Neural progenitor cell (in vitro differentiated cells): ENCODE results near the gene GLIS1. TPM values are rescaled to one million over a fixed set of nuclear protein-coding genes. Genes with fewer than 3 reads are reported as not detected.

Source experiments
- DNase-seq: peaks from one replicate; pipeline ENCODE4 v3.0.0-alpha.2; 2016; ENCODE audit warnings: low spot score
- H2AFZ ChIP-seq: fragments of 200-600 bp; sonication (generic); replicated peaks from 2 replicates; pipeline ENCODE4 v1.6.1; 2016; ENCODE audit warnings: antibody characterized with exemption
- H3F3A ChIP-seq: fragments of 200-600 bp; sonication (generic); 2 replicates; pipeline ENCODE4 v1.6.1; 2016; ENCODE audit warnings: antibody characterized with exemption, low read depth
- H3K27ac ChIP-seq: fragments of 200-600 bp; sonication (generic); 2 replicates; pipeline ENCODE4 v1.5.1; 2016; ENCODE audit warnings: mild to moderate bottlenecking
- H3K27me3 ChIP-seq: fragments of 200-600 bp; sonication (generic); 2 replicates; pipeline ENCODE4 v1.6.1; 2016; ENCODE audit warnings: mild to moderate bottlenecking, moderate library complexity
- H3K36me3 ChIP-seq: fragments of 200-600 bp; sonication (generic); 2 replicates; pipeline ENCODE4 v1.5.1; 2016
- H3K4me1 ChIP-seq: fragments of 200-600 bp; sonication (generic); 2 replicates; pipeline ENCODE4 v1.6.1; 2016; ENCODE audit warnings: mixed run types
- H3K4me2 ChIP-seq: fragments of 200-600 bp; sonication (generic); 2 replicates; pipeline ENCODE4 v1.6.1; 2016
- H3K4me3 ChIP-seq: fragments of 200-600 bp; sonication (generic); 2 replicates; pipeline ENCODE4 v1.5.1; 2016
- H3K79me2 ChIP-seq: fragments of 200-600 bp; sonication (generic); 2 replicates; pipeline ENCODE4 v1.6.1; 2016; ENCODE audit warnings: low read depth
- H3K9ac ChIP-seq: fragments of 200-600 bp; sonication (generic); 2 replicates; pipeline ENCODE4 v1.6.1; 2016
- H3K9me3 ChIP-seq: fragments of 200-600 bp; sonication (generic); 2 replicates; pipeline ENCODE4 v1.5.1; 2016; ENCODE audit warnings: low read depth
- H4K20me1 ChIP-seq: fragments of 200-600 bp; sonication (generic); 2 replicates; pipeline ENCODE4 v1.6.1; 2016; ENCODE audit warnings: low read depth
- H3K27ac Mint-ChIP-seq: 3 replicates; pipeline ENCODE4 v1.8.0; 2021; ENCODE audit warnings: mixed read lengths
- H3K27me3 Mint-ChIP-seq: 2 replicates; pipeline ENCODE4 v1.8.0; 2022; ENCODE audit warnings: low read depth, mild to moderate bottlenecking, inconsistent platforms, moderate library complexity, mixed read lengths; ENCODE audit not compliant: insufficient read depth
- H3K36me3 Mint-ChIP-seq: 3 replicates; pipeline ENCODE4 v1.8.0; 2021; ENCODE audit warnings: mixed read lengths
- H3K4me1 Mint-ChIP-seq: 3 replicates; pipeline ENCODE4 v1.8.0; 2021; ENCODE audit warnings: mixed read lengths
- H3K4me3 Mint-ChIP-seq: 3 replicates; pipeline ENCODE4 v1.8.0; 2021; ENCODE audit warnings: mild to moderate bottlenecking, moderate library complexity, mixed read lengths
- H3K9me3 Mint-ChIP-seq: 3 replicates; pipeline ENCODE4 v1.8.0; 2020; ENCODE audit warnings: mixed read lengths
- CTCF ChIP-seq: fragments of 200-600 bp; sonication (generic); IDR thresholded peaks from 2 replicates; pipeline ENCODE4 v1.5.1; 2017; ENCODE audit warnings: antibody characterized with exemption, mild to moderate bottlenecking
- EZH2 ChIP-seq: fragments of 200-600 bp; sonication (generic); IDR thresholded peaks from 2 replicates; pipeline ENCODE4 v1.6.1; 2017; ENCODE audit warnings: antibody characterized with exemption, mild to moderate bottlenecking, moderate library complexity
- EZH2phosphoT487 ChIP-seq: fragments of 200-600 bp; sonication (generic); IDR thresholded peaks from 2 replicates; pipeline ENCODE4 v1.6.1; 2017; ENCODE audit warnings: antibody characterized with exemption
- total RNA-seq: library from RNA; depleted of rRNA; stranded (reverse); fragments of >200 nt; gene quantifications from 2 replicates; pipeline ENCODE4 v1.2.3, GENCODE V29; 2015; ENCODE audit warnings: low replicate concordance

Gene GLIS1
- total RNA-seq, 1 donor from 2014 or later, result not detected

- Histone ChIP-seq H4K20me1 (no peaks in the 10 kb centered on the region), H3K27ac (no peak overlapping the region), H3K79me2 (no peaks in the 10 kb centered on the region), H3K4me3 (no peak overlapping the region), H3K9me3 (no peaks in the 10 kb centered on the region), H3K27me3 (no peaks in the 10 kb centered on the region), H3F3A (no peaks in the 10 kb centered on the region), H3K36me3 (no peaks in the 10 kb centered on the region), H2AFZ (no peak overlapping the region), H3K4me2 (no peak overlapping the region), H3K9ac (no peak overlapping the region), H3K4me1 (no peaks in the 10 kb centered on the region)
- no peaks in the 10 kb centered on the region for H3K4me1 Mint-ChIP-seq
- H3K27ac Mint-ChIP-seq, result no peak overlapping the region
- H3K27me3 Mint-ChIP-seq, result peaks cover 4% of the 10 kb centered on the region
- no peak for DNase-seq
- H3K36me3 Mint-ChIP-seq, result no peaks in the 10 kb centered on the region
- H3K4me3 Mint-ChIP-seq, result no peak overlapping the region
- H3K9me3 Mint-ChIP-seq, result no peaks in the 10 kb centered on the region
- TF ChIP-seq EZH2 (no peak), EZH2phosphoT487 (no peak), CTCF (no peak)
These were observed 119.5 kb downstream of the GLIS1 start for GRCh38 chr1:53619367-53620060.

GRCh38 chr1:53618500-53619366 is 120.2 kb downstream of the GLIS1 start:
- H3K36me3 ChIP-seq, result no peaks in the 10 kb centered on the region
- H3K9me3 ChIP-seq, result no peaks in the 10 kb centered on the region
- Mint-ChIP-seq H3K27ac (no peak overlapping the region), H3K4me3 (no peak overlapping the region), H3K9me3 (no peaks in the 10 kb centered on the region), H3K27me3 (peaks cover 4% of the 10 kb centered on the region), H3K4me1 (no peaks in the 10 kb centered on the region), H3K36me3 (no peaks in the 10 kb centered on the region)
- no peak for DNase-seq
- TF ChIP-seq EZH2 (no peak), EZH2phosphoT487 (no peak), CTCF (no peak)
- H3K9ac ChIP-seq, result no peak overlapping the region
- H3K27ac ChIP-seq, result no peak overlapping the region
- no peak overlapping the region for H2AFZ ChIP-seq
- H3K27me3 ChIP-seq, result no peaks in the 10 kb centered on the region
- H3K79me2 ChIP-seq, result no peaks in the 10 kb centered on the region
- H3K4me3 ChIP-seq, result no peak overlapping the region
- no peaks in the 10 kb centered on the region for H3F3A ChIP-seq
- H3K4me2 ChIP-seq, result no peak overlapping the region
- H3K4me1 ChIP-seq, result no peaks in the 10 kb centered on the region
- no peaks in the 10 kb centered on the region for H4K20me1 ChIP-seq

- Histone ChIP-seq H3K4me2 (no peak overlapping the region), H3K79me2 (no peaks in the 10 kb centered on the region), H3F3A (no peaks in the 10 kb centered on the region), H2AFZ (no peak overlapping the region), H3K36me3 (no peaks in the 10 kb centered on the region), H4K20me1 (no peaks in the 10 kb centered on the region), H3K4me1 (no peaks in the 10 kb centered on the region), H3K27me3 (no peaks in the 10 kb centered on the region), H3K4me3 (no peak overlapping the region), H3K9me3 (no peaks in the 10 kb centered on the region), H3K9ac (no peak overlapping the region), H3K27ac (no peak overlapping the region)
- H3K27me3 Mint-ChIP-seq, result peaks cover 4% of the 10 kb centered on the region
- H3K9me3 Mint-ChIP-seq, result no peaks in the 10 kb centered on the region
- no peak for DNase-seq
- H3K4me3 Mint-ChIP-seq, result no peak overlapping the region
- H3K4me1 Mint-ChIP-seq, result no peaks in the 10 kb centered on the region
- no peaks in the 10 kb centered on the region for H3K36me3 Mint-ChIP-seq
- TF ChIP-seq CTCF (no peak), EZH2phosphoT487 (no peak), EZH2 (no peak)
- no peak overlapping the region for H3K27ac Mint-ChIP-seq
These were observed 121.0 kb downstream of the GLIS1 start for GRCh38 chr1:53617851-53618499.
